Dendritic cell treated with granulocyte-macrophage colony-stimulating factor and Interleukin-4, amounts not matched to agents 40 ng/mL and 50 ng/mL, for 4 days (primary cell): ENCODE measurements around the gene CTR9.

Source experiments
- H3K27ac Mint-ChIP-seq: one replicate; pipeline ENCODE4 v1.8.0; 2022; ENCODE audit warnings: mild to moderate bottlenecking, mixed read lengths
- H3K27me3 Mint-ChIP-seq: one replicate; pipeline ENCODE4 v1.8.0; 2022; ENCODE audit warnings: mild to moderate bottlenecking, mixed read lengths
- H3K36me3 Mint-ChIP-seq: one replicate; pipeline ENCODE4 v1.8.0; 2022; ENCODE audit warnings: low read depth, mixed read lengths
- H3K4me1 Mint-ChIP-seq: one replicate; pipeline ENCODE4 v1.8.0; 2022; ENCODE audit warnings: low read depth, mixed read lengths
- H3K4me3 Mint-ChIP-seq: one replicate; pipeline ENCODE4 v1.8.0; 2022; ENCODE audit warnings: mild to moderate bottlenecking, moderate library complexity, mixed read lengths
- H3K9me3 Mint-ChIP-seq: one replicate; pipeline ENCODE4 v1.8.0; 2022; ENCODE audit warnings: mixed read lengths
- intact Hi-C: fragments of 100-400 bp; cut with micrococcal nuclease; formaldehyde crosslinking; loops from one replicate; pipeline ENCODE4 v1.15.0; 2022

The CTR9 gene

GRCh38 chr11:10750838-10751580 lies at the start of gene CTR9:
Gene CTR9, plus strand, starts transcription at chr11:10751246. Its CDS starts 167 bp downstream, at chr11:10751413.
- intact Hi-C loops, result loop anchor here (10.0 kb wide), 1 partner anchor 54 kb away; the partner anchor contains the start of gene EIF4G2

GRCh38 chr11:10701982-10702381 lies 49.1 kb upstream of the CTR9 start:
- intact Hi-C loops, result no loop called here
- Mint-ChIP-seq H3K4me3 (no peak overlapping the region), H3K9me3 (no peaks in the 10 kb centered on the region), H3K27me3 (peaks cover 10% of the 10 kb centered on the region), H3K36me3 (no peaks in the 10 kb centered on the region), H3K4me1 (peaks cover 3% of the 10 kb centered on the region), H3K27ac (no peak overlapping the region)

More at GRCh38 chr11:10750838-10751580, at the start of gene CTR9:
- peak within 1 kb of the TSS; percentile 95 for H3K4me3 Mint-ChIP-seq
- peaks cover 11% of the 10 kb centered on the region for H3K4me1 Mint-ChIP-seq
- no peaks in the 10 kb centered on the region for H3K27me3 Mint-ChIP-seq
- H3K36me3 Mint-ChIP-seq, result peaks cover 24% of the 10 kb centered on the region
- H3K27ac Mint-ChIP-seq, result peak within 1 kb of the TSS; percentile 97
- H3K9me3 Mint-ChIP-seq, result no peaks in the 10 kb centered on the region

- Mint-ChIP-seq H3K9me3 (no peaks in the 10 kb centered on the region), H3K27ac (no peak overlapping the region), H3K4me3 (no peak overlapping the region), H3K27me3 (peaks cover 15% of the 10 kb centered on the region), H3K36me3 (no peaks in the 10 kb centered on the region), H3K4me1 (no peaks in the 10 kb centered on the region)
- intact Hi-C loops, result no loop called here
These were observed 42.9 kb upstream of the CTR9 start for GRCh38 chr11:10708131-10708530.

GRCh38 chr11:10709299-10710086 lies 41.6 kb upstream of the CTR9 start:
- H3K36me3 Mint-ChIP-seq, result no peaks in the 10 kb centered on the region
- no peak overlapping the region for H3K27ac Mint-ChIP-seq
- no peaks in the 10 kb centered on the region for H3K9me3 Mint-ChIP-seq
- H3K4me1 Mint-ChIP-seq, result no peaks in the 10 kb centered on the region
- no peak overlapping the region for H3K4me3 Mint-ChIP-seq
- intact Hi-C loops, result no loop called here
- peaks cover 18% of the 10 kb centered on the region for H3K27me3 Mint-ChIP-seq

GRCh38 chr11:10715571-10715970 lies 35.5 kb upstream of the CTR9 start:
- Mint-ChIP-seq H3K4me1 (no peaks in the 10 kb centered on the region), H3K9me3 (no peaks in the 10 kb centered on the region), H3K36me3 (no peaks in the 10 kb centered on the region), H3K27me3 (peaks cover 61% of the 10 kb centered on the region), H3K27ac (no peak overlapping the region), H3K4me3 (no peak overlapping the region)
- intact Hi-C loops, result no loop called here

- Mint-ChIP-seq H3K27me3 (peaks cover 66% of the 10 kb centered on the region), H3K27ac (no peak overlapping the region), H3K36me3 (no peaks in the 10 kb centered on the region), H3K4me3 (no peak overlapping the region), H3K9me3 (no peaks in the 10 kb centered on the region), H3K4me1 (no peaks in the 10 kb centered on the region)
- intact Hi-C loops, result no loop called here
These were observed 34.9 kb upstream of the CTR9 start for GRCh38 chr11:10716122-10716521.

GRCh38 chr11:10716543-10717259 lies 34.3 kb upstream of the CTR9 start:
- Mint-ChIP-seq H3K27me3 (peaks cover 72% of the 10 kb centered on the region), H3K9me3 (no peaks in the 10 kb centered on the region), H3K36me3 (no peaks in the 10 kb centered on the region), H3K4me1 (no peaks in the 10 kb centered on the region), H3K27ac (no peak overlapping the region), H3K4me3 (no peak overlapping the region)
- intact Hi-C loops, result no loop called here

- H3K4me3 Mint-ChIP-seq, result no peak overlapping the region
- intact Hi-C loops, result loop anchor here (10.0 kb wide), 1 partner anchor 45 kb away; no protein-coding TSS in a partner anchor
- peaks cover 90% of the 10 kb centered on the region for H3K27me3 Mint-ChIP-seq
- peaks cover 9% of the 10 kb centered on the region for H3K4me1 Mint-ChIP-seq
- no peak overlapping the region for H3K27ac Mint-ChIP-seq
- no peaks in the 10 kb centered on the region for H3K36me3 Mint-ChIP-seq
- no peaks in the 10 kb centered on the region for H3K9me3 Mint-ChIP-seq
These were observed 31.4 kb upstream of the CTR9 start for GRCh38 chr11:10719616-10720015.

GRCh38 chr11:10720881-10721376 lies 30.1 kb upstream of the CTR9 start:
- intact Hi-C loops, result loop anchor here (10.0 kb wide), 1 partner anchor 46 kb away; no protein-coding TSS in a partner anchor

GRCh38 chr11:10722307-10722706 lies 28.7 kb upstream of the CTR9 start:
- no peak overlapping the region for H3K4me3 Mint-ChIP-seq
- peaks cover 86% of the 10 kb centered on the region for H3K27me3 Mint-ChIP-seq
- no peaks in the 10 kb centered on the region for H3K36me3 Mint-ChIP-seq
- peaks cover 34% of the 10 kb centered on the region for H3K4me1 Mint-ChIP-seq
- H3K9me3 Mint-ChIP-seq, result no peaks in the 10 kb centered on the region
- intact Hi-C loops, result loop anchor here (10.0 kb wide), 1 partner anchor 48 kb away; no protein-coding TSS in a partner anchor
- no peak overlapping the region for H3K27ac Mint-ChIP-seq

More at GRCh38 chr11:10720881-10721376, 30.1 kb upstream of the CTR9 start:
- H3K36me3 Mint-ChIP-seq, result no peaks in the 10 kb centered on the region
- peaks cover 88% of the 10 kb centered on the region for H3K27me3 Mint-ChIP-seq
- no peak overlapping the region for H3K4me3 Mint-ChIP-seq
- H3K4me1 Mint-ChIP-seq, result peaks cover 22% of the 10 kb centered on the region
- no peaks in the 10 kb centered on the region for H3K9me3 Mint-ChIP-seq
- no peak overlapping the region for H3K27ac Mint-ChIP-seq

- H3K27ac Mint-ChIP-seq, result peak overlapping the region; percentile 39
These were observed 25.7 kb upstream of the CTR9 start for GRCh38 chr11:10725114-10725906.

GRCh38 chr11:10725907-10726253 lies 25.2 kb upstream of the CTR9 start:
- H3K27ac Mint-ChIP-seq, result peak overlapping the region; percentile 39
- H3K4me3 Mint-ChIP-seq, result no peak overlapping the region
- intact Hi-C loops, result loop anchor here (10.0 kb wide), 1 partner anchor 51 kb away; no protein-coding TSS in a partner anchor
- H3K4me1 Mint-ChIP-seq, result peaks cover 55% of the 10 kb centered on the region
- H3K36me3 Mint-ChIP-seq, result no peaks in the 10 kb centered on the region
- H3K9me3 Mint-ChIP-seq, result no peaks in the 10 kb centered on the region
- peaks cover 86% of the 10 kb centered on the region for H3K27me3 Mint-ChIP-seq

More at GRCh38 chr11:10725114-10725906, 25.7 kb upstream of the CTR9 start:
- Mint-ChIP-seq H3K27me3 (peaks cover 88% of the 10 kb centered on the region), H3K4me3 (no peak overlapping the region), H3K36me3 (no peaks in the 10 kb centered on the region), H3K4me1 (peaks cover 52% of the 10 kb centered on the region), H3K9me3 (no peaks in the 10 kb centered on the region)
- intact Hi-C loops, result loop anchor here (10.0 kb wide), 1 partner anchor 51 kb away; no protein-coding TSS in a partner anchor
